ENCODE measurements around the gene BAD. TPM values are rescaled to one million over a fixed set of nuclear protein-coding genes. Genes with fewer than 3 reads are reported as not detected.
A peak's percentile ranks its signal among the peaks of the same experiment; 100 is the strongest.

The BAD gene
- total and polyA plus RNA-seq, 10 of the 15 experiments (the other 5 are each of a cell fraction or from before 2014, with no cell fraction given) = 1.5 to 67.2 (median 39.6) TPM

GRCh38 chr11:64241491-64242374 lies 42.7 kb downstream of the BAD start:
- ATAC-seq (peak; percentile 80), DNase-seq (ENCODE audit: low read depth, low spot score) (no peak), FAIRE-seq (peak; percentile 90)
- peak overlapping the region; percentile 74 for H3K9ac ChIP-seq (ENCODE audit: control insufficient read depth, insufficient read depth, low read length)
- H3K4me3 ChIP-seq = peak overlapping the region; percentile 89
- RAD21 ChIA-PET (ENCODE audit: unreplicated experiment) = interaction anchor here (0.7 to 8.6 kb wide), 11 partner anchors 9 to 77 kb away, joined by 3 to 104 read pairs (median 5); partner anchors contain the start of genes CATSPERZ, FERMT3, NUDT22 and PLCB3
- H3K4me2 ChIP-seq (ENCODE audit: control insufficient read depth, insufficient read depth) = peak overlapping the region; percentile 88
- WGBS (ENCODE audit: insufficient coverage, insufficient replicate concordance, low lambda C conversion rate, missing lambda C conversion rate) = under 1% methylated on average over 56 of the region's 63 CpGs
- peak overlapping the region; percentile 60; the same call in 1 of the 2 replicates for H2AFZ ChIP-seq (ENCODE audit: control insufficient read depth, low read depth, low read length)
- POLR2A ChIA-PET = interaction anchor here (0.5 to 7.4 kb wide), 24 partner anchors 8 to 1570 kb away, joined by 3 to 82 read pairs (median 4); partner anchors contain the start of genes BAD, CATSPERZ, DNAJC4 and ESRRA
- H3K36me3 ChIP-seq (ENCODE audit: control insufficient read depth in 2 of 2, insufficient read depth in 2 of 2, low read length in 1 of 2) = peaks cover 0 to 15% of the 10 kb centered on the region in 2 experiments; a peak in 2 of 4 replicates
- peak overlapping the region; percentile 81 for H3K27ac ChIP-seq (ENCODE audit: control insufficient read depth, insufficient read depth)
- H3K79me2 ChIP-seq (ENCODE audit: control insufficient read depth, insufficient read depth, low read length) = peaks cover 38% of the 10 kb centered on the region
- no peaks in the 10 kb centered on the region for H4K20me1 ChIP-seq (ENCODE audit: control insufficient read depth, insufficient read depth)
- no peaks in the 10 kb centered on the region for H3K9me3 ChIP-seq (replicated peaks; ENCODE audit: control insufficient read depth, insufficient read depth, low read length)
- SMC1A ChIA-PET (ENCODE audit: uncharacterized antibody, unreplicated experiment) = interaction anchor here (0.9 to 5.0 kb wide), 3 partner anchors 15 to 63 kb away, joined by 3 to 40 read pairs (median 6); partner anchors contain the start of genes FERMT3, NUDT22 and TRPT1
- H3K4me1 ChIP-seq (ENCODE audit: control insufficient read depth, insufficient read depth, low read length) = peaks cover 37% of the 10 kb centered on the region
- H3K27me3 ChIP-seq (replicated peaks in 1 of 2; ENCODE audit: control insufficient read depth in 2 of 2, insufficient read depth in 2 of 2, low read length in 1 of 2) = no peaks in the 10 kb centered on the region
- in situ Hi-C loops (cut with MboI) (loop anchor here (25.0 kb wide), 1 partner anchor 1621 kb away; the partner anchor contains the start of genes CFL1, EFEMP2 and MUS81), intact Hi-C loops (cut with micrococcal nuclease; ENCODE audit: unreplicated experiment) (loop anchor here (2.0 kb wide), 2 partner anchors 37 to 63 kb away; partner anchors contain the start of gene ESRRA)
- BruUV-seq (replicated peaks) = TSS peak; percentile 81
- CTCF ChIA-PET = interaction anchor here (0.6 to 6.2 kb wide), 17 partner anchors 9 to 90 kb away, joined by 3 to 66 read pairs (median 4); partner anchors contain the start of genes BAD, FERMT3, NUDT22 and PLCB3
- TF ChIP-seq PML (IDR thresholded peaks at IDR 0.05; ENCODE audit: low read length) (no peak), SIN3A (IDR thresholded peaks at IDR 0.05; ENCODE audit: low read depth, low read length) (peak; percentile 20; the same call in 1 of the 2 replicates), NKRF (conservative IDR thresholded peaks at IDR 0.05) (peak; percentile 70; the same call in 1 of the 2 replicates), ZBTB40 (IDR thresholded peaks at IDR 0.05; ENCODE audit: borderline replicate concordance) (peak; percentile 52; the same call in 1 of the 2 replicates), IKZF2 (IDR thresholded peaks at IDR 0.05) (no peak), NR2F1 (conservative IDR thresholded peaks at IDR 0.05) (peak; percentile 44), NBN (IDR thresholded peaks at IDR 0.05) (0 out of 2 replicates have a peak, but pooled peaks have one; percentile 37), BMI1 (IDR thresholded peaks at IDR 0.05; ENCODE audit: borderline replicate concordance) (no peak), YY1 (IDR thresholded peaks at IDR 0.05; ENCODE audit: low read depth, low read length) (peak; percentile 93), SP1 (IDR thresholded peaks at IDR 0.05; ENCODE audit: low read depth, low read length) (peak; percentile 9), BHLHE40 (IDR thresholded peaks at IDR 0.05; ENCODE audit: borderline replicate concordance in 1 of 2, low read depth in 2 of 2, low read length in 1 of 2) (peak in 1 of 2 experiments; percentile 12; a peak in 2 of 4 replicates), ZNF207 (IDR thresholded peaks at IDR 0.05; ENCODE audit: borderline replicate concordance) (0 out of 2 replicates have a peak, but pooled peaks have one; percentile 56), TCF3 (IDR thresholded peaks at IDR 0.05; ENCODE audit: borderline replicate concordance, insufficient read depth, low read depth, low read length) (no peak), POLR2AphosphoS2 (IDR thresholded peaks at IDR 0.05; ENCODE audit: low read depth, low read length) (0 out of 2 replicates have a peak, but pooled peaks have one; percentile 2), HDGF (IDR thresholded peaks at IDR 0.05) (peak; percentile 9; the same call in 1 of the 2 replicates), KLF5 (IDR thresholded peaks at IDR 0.05; ENCODE audit: partially characterized antibody) (peak; percentile 22)
